ENCODE data around the gene MEDAG. TPM values are rescaled to one million over a fixed set of nuclear protein-coding genes. Genes with fewer than 3 reads are reported as not detected.
A peak's percentile ranks its signal among the peaks of the same experiment; 100 is the strongest.

MEDAG gene
- total RNA-seq, 1 donor, result 46.7 TPM

DNA sequence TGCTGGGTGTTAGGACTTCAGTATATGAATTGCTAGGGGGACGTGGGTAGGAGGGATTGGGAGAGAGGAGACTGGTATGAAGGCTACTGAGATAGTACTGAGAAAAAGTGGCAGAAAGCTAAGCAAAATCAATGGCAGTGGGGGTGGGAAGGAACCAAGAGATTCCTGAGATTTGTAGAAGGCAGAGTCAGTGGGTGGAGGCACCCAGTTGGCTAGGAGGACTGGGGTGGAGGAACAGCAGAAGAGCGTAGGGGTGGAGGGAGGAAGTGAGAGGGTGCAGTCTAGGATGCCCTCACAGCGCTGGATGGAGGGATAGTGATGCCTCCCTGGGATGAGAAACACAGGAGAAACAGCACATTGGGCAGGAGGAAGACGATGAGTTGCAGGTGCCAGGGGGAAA is 5.6 kb upstream of the MEDAG start:
- Histone ChIP-seq H3K4me1 (ENCODE audit: insufficient read depth, low read length) (peaks cover 45% of the 10 kb centered on the region), H3K4me2 (ENCODE audit: insufficient read depth, low read length) (peak overlapping the region; percentile 25), H4K20me1 (ENCODE audit: insufficient read depth, low read length) (no peaks in the 10 kb centered on the region), H3K27ac (ENCODE audit: low read depth, low read length) (peak overlapping the region; percentile 94), H3K9me3 (ENCODE audit: low read depth, low read length) (no peaks in the 10 kb centered on the region), H3K27me3 (ENCODE audit: insufficient read depth, low read length) (no peaks in the 10 kb centered on the region), H2AFZ (ENCODE audit: low read length) (peak overlapping the region; percentile 32), H3K36me3 (ENCODE audit: insufficient read depth, low read length) (no peaks in the 10 kb centered on the region), H3K4me3 (ENCODE audit: insufficient read depth, low read length) (no peak overlapping the region), H3K79me2 (ENCODE audit: insufficient read depth, low read length) (no peaks in the 10 kb centered on the region)
- TF ChIP-seq, protein P1, sequence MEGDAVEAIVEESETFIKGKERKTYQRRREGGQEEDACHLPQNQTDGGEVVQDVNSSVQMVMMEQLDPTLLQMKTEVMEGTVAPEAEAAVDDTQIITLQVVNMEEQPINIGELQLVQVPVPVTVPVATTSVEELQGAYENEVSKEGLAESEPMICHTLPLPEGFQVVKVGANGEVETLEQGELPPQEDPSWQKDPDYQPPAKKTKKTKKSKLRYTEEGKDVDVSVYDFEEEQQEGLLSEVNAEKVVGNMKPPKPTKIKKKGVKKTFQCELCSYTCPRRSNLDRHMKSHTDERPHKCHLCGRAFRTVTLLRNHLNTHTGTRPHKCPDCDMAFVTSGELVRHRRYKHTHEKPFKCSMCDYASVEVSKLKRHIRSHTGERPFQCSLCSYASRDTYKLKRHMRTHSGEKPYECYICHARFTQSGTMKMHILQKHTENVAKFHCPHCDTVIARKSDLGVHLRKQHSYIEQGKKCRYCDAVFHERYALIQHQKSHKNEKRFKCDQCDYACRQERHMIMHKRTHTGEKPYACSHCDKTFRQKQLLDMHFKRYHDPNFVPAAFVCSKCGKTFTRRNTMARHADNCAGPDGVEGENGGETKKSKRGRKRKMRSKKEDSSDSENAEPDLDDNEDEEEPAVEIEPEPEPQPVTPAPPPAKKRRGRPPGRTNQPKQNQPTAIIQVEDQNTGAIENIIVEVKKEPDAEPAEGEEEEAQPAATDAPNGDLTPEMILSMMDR (IDR thresholded peaks at IDR 0.05; ENCODE audit: extremely low read depth, low read depth, low read length), result no peak
- DNase-seq (ENCODE audit: insufficient read length, low spot score, missing footprints), result no peak

DNA sequence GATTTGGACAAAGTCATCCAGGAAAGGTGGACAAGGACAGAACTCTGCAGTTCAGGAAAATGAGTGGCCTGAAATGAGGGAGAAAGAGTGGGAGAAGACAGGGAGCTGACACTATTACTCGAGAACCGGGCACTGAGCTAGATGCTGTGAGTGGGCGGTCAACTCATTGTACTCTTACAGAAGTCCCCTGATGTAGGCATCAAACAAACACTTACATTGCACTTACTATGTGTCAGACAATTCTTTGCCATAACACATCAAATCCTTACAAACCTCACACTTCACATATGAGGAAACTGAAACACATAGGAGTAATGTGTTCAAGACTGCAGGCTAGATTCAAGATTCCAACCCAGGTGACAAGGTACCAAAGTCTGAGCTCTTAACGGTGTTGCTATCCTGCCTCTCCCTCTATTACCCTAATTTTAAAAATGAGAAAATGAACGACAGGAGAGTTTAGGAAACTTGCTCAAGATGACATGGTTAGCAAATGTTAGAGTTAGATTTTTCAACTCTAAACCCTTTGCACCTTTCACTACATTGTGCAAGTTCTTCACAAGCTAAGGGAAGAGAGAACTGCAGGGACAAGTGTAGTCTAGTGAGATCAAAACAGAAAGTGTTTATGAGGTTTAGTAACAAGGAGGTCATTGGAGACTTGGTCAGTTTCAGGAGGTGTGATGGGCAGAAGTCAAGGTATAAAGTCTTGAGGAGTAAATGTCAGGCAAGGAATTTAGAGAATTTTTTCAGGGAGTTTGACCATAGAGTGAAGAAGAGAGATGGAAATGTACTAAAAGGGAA is 4.9 kb upstream of the MEDAG start:
- H3K4me3 ChIP-seq (ENCODE audit: insufficient read depth, low read length), result no peak overlapping the region
- TF ChIP-seq, protein P1 (IDR thresholded peaks at IDR 0.05; ENCODE audit: extremely low read depth, low read depth, low read length), result no peak
- H3K36me3 ChIP-seq (ENCODE audit: insufficient read depth, low read length), result no peaks in the 10 kb centered on the region

DNA sequence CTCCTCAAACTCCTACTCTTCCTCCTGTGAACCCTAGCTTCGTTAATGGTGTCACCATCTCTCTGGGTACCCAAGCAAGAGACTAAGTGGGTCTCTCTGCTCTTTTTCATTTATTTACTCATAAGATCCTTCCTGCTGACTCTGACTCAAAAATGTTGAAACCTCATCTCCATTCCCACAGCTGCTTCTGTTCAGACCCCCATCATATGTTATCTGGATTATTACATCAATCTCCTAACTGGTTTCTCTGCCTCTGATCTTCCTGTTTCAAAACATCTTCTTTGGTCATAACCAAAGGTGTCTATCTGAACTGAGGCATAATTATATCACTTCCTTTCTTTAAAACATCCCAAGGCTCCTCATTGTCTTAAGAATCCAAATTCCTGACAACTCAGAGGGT is 2.0 kb upstream of the MEDAG start:
- no peaks in the 10 kb centered on the region for H4K20me1 ChIP-seq (ENCODE audit: insufficient read depth, low read length)
- peaks cover 46% of the 10 kb centered on the region for H3K4me1 ChIP-seq (ENCODE audit: insufficient read depth, low read length)
- no peak overlapping the region for H3K4me2 ChIP-seq (ENCODE audit: insufficient read depth, low read length)
- H2AFZ ChIP-seq (ENCODE audit: low read length), result no peak overlapping the region
- TF ChIP-seq, protein P1 (IDR thresholded peaks at IDR 0.05; ENCODE audit: extremely low read depth, low read depth, low read length), result no peak
- H3K36me3 ChIP-seq (ENCODE audit: insufficient read depth, low read length), result no peaks in the 10 kb centered on the region
- H3K27me3 ChIP-seq (ENCODE audit: insufficient read depth, low read length), result no peaks in the 10 kb centered on the region
- peaks cover 22% of the 10 kb centered on the region for H3K79me2 ChIP-seq (ENCODE audit: insufficient read depth, low read length)
- DNase-seq (ENCODE audit: insufficient read length, low spot score, missing footprints), result no peak
- H3K4me3 ChIP-seq (ENCODE audit: insufficient read depth, low read length), result no peak overlapping the region
- H3K9me3 ChIP-seq (ENCODE audit: low read depth, low read length), result no peaks in the 10 kb centered on the region
- H3K27ac ChIP-seq (ENCODE audit: low read depth, low read length), result no peak overlapping the region

More for the DNA sequence above, 4.9 kb upstream of the MEDAG start:
- Histone ChIP-seq H3K79me2 (ENCODE audit: insufficient read depth, low read length) (no peaks in the 10 kb centered on the region), H3K27ac (ENCODE audit: low read depth, low read length) (peak overlapping the region; percentile 94), H3K9me3 (ENCODE audit: low read depth, low read length) (no peaks in the 10 kb centered on the region), H4K20me1 (ENCODE audit: insufficient read depth, low read length) (no peaks in the 10 kb centered on the region), H3K4me2 (ENCODE audit: insufficient read depth, low read length) (no peak overlapping the region), H3K27me3 (ENCODE audit: insufficient read depth, low read length) (no peaks in the 10 kb centered on the region), H2AFZ (ENCODE audit: low read length) (peak overlapping the region; percentile 32), H3K4me1 (ENCODE audit: insufficient read depth, low read length) (peaks cover 45% of the 10 kb centered on the region)
- DNase-seq (ENCODE audit: insufficient read length, low spot score, missing footprints), result no peak

DNA sequence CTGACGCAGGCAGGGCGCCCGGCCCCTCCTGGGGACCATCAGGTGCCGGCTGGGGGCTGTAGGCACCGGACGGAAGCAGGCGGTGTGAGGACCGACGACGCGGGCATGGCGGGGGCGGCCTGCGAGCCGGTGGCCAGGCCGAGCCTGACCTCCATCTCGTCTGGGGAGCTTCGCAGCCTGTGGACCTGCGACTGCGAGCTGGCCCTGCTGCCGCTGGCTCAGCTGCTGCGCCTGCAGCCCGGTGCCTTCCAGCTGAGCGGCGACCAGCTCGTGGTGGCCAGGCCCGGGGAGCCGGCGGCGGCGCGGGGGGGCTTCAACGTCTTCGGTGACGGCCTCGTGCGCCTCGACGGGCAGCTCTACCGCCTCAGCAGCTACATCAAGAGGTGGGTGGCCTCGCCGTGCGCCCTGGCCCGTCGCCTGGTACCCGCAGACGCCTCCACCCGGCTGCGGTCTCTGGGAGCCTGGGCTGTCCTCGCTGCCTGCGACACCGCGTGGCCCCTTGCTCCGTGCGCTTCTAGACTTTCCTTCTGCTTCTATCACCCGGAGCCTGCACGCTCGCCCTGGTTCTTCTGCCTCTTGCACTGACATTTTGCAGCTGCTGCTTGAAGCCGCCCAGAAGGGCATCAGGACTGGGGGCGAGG is 460 bp downstream of the MEDAG start:
- Histone ChIP-seq H4K20me1 (ENCODE audit: insufficient read depth, low read length) (peaks cover 6% of the 10 kb centered on the region), H3K27me3 (ENCODE audit: insufficient read depth, low read length) (no peaks in the 10 kb centered on the region), H3K4me3 (ENCODE audit: insufficient read depth, low read length) (peak overlapping the region; percentile 77), H3K4me1 (ENCODE audit: insufficient read depth, low read length) (peaks cover 25% of the 10 kb centered on the region), H3K79me2 (ENCODE audit: insufficient read depth, low read length) (peaks cover 47% of the 10 kb centered on the region), H3K36me3 (ENCODE audit: insufficient read depth, low read length) (peaks cover 13% of the 10 kb centered on the region), H2AFZ (ENCODE audit: low read length) (no peak overlapping the region), H3K27ac (ENCODE audit: low read depth, low read length) (peak overlapping the region; percentile 89), H3K9me3 (ENCODE audit: low read depth, low read length) (no peaks in the 10 kb centered on the region), H3K4me2 (ENCODE audit: insufficient read depth, low read length) (peak overlapping the region; percentile 79)
- peak; percentile 55 for DNase-seq (ENCODE audit: insufficient read length, low spot score, missing footprints)
- TF ChIP-seq, protein P1 (IDR thresholded peaks at IDR 0.05; ENCODE audit: extremely low read depth, low read depth, low read length), result no peak
